ENCODE results near the gene COL26A1.

DNA sequence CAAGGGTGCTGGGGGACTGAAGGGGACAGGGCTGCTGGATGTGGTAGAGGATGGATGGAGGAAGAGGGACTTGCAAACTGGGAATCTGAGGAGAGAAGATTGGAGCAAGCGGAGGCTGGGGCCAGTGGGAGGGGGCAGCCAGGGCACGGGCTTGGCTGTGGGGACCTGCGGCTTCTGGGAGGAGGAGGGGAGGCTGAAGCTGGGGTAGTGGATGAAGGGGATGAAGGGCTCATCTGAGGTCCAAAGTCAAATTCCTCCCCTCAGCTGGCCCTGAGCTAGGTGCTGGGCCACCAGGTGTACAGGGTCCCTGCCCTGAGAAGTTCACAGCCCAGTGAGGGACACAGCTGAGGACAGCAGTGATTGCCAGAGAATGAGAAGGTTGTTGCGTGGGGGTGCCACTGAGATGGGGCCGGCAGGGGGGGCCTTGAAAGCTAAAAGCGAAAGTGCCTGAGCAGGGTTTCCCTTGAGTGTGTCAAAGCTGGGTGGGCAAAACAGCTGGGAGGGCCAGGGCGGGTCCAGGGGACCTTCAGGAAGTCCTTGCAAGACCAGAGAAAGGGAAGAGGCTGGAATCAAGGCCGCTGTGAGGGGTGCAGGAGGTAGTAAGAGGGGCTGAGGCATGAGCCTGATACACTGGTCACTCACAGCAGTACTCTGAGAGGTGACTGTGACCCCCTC, 191.2 kb downstream of the COL26A1 start:
- TF ChIP-seq, protein P1, sequence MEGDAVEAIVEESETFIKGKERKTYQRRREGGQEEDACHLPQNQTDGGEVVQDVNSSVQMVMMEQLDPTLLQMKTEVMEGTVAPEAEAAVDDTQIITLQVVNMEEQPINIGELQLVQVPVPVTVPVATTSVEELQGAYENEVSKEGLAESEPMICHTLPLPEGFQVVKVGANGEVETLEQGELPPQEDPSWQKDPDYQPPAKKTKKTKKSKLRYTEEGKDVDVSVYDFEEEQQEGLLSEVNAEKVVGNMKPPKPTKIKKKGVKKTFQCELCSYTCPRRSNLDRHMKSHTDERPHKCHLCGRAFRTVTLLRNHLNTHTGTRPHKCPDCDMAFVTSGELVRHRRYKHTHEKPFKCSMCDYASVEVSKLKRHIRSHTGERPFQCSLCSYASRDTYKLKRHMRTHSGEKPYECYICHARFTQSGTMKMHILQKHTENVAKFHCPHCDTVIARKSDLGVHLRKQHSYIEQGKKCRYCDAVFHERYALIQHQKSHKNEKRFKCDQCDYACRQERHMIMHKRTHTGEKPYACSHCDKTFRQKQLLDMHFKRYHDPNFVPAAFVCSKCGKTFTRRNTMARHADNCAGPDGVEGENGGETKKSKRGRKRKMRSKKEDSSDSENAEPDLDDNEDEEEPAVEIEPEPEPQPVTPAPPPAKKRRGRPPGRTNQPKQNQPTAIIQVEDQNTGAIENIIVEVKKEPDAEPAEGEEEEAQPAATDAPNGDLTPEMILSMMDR (IDR thresholded peaks at IDR 0.05 in 4 of 5, conservative IDR thresholded peaks at IDR 0.05 in 1 of 5): no peak
- TF ChIP-seq POLR2A (IDR thresholded peaks at IDR 0.05): no peak

All from gastrocnemius medialis (tissue), 4 donors.